Measurements from ENCODE around the gene CHRNG.

CHRNG gene, protein sequence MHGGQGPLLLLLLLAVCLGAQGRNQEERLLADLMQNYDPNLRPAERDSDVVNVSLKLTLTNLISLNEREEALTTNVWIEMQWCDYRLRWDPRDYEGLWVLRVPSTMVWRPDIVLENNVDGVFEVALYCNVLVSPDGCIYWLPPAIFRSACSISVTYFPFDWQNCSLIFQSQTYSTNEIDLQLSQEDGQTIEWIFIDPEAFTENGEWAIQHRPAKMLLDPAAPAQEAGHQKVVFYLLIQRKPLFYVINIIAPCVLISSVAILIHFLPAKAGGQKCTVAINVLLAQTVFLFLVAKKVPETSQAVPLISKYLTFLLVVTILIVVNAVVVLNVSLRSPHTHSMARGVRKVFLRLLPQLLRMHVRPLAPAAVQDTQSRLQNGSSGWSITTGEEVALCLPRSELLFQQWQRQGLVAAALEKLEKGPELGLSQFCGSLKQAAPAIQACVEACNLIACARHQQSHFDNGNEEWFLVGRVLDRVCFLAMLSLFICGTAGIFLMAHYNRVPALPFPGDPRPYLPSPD

GRCh38 chr2:232539298-232540231, at the start of gene CHRNG:
TSS of gene CHRNG (plus strand) at chr2:232539692. CDS start at chr2:232539748, 56 bp downstream.
- H3K4me3 ChIP-seq (ENCODE audit: low read depth, low read length) = no peak within 1 kb of the TSS
- CTCF ChIA-PET = interaction anchor here (0.6 kb wide), 3 partner anchors 22 to 638 kb away, joined by 3 to 5 read pairs (median 4); no protein-coding TSS in a partner anchor
- H3K4me1 ChIP-seq (ENCODE audit: control insufficient read depth, insufficient read depth, low read length) = no peaks in the 10 kb centered on the region
- H3K27ac ChIP-seq (ENCODE audit: extremely low read depth, low read depth, low read length) = no peak within 1 kb of the TSS
- H3K36me3 ChIP-seq (ENCODE audit: control insufficient read depth in 2 of 2, insufficient read depth in 1 of 2, low read length in 2 of 2) = peaks cover 0 to 5% of the 10 kb centered on the region in 2 experiments; a peak in 1 of 3 replicates
- POLR2A ChIA-PET = no interaction called here
- no peaks in the 10 kb centered on the region for H3K9me3 ChIP-seq (ENCODE audit: control insufficient read depth, insufficient read depth, low read depth, low read length)
- TF ChIP-seq ZNF704 (tag by site-specific recombination; IDR thresholded peaks at IDR 0.05) (no peak), ZNF221 (tag by site-specific recombination; IDR thresholded peaks at IDR 0.05; ENCODE audit: borderline replicate concordance) (no peak), SCRT1 (tag by site-specific recombination; IDR thresholded peaks at IDR 0.05; ENCODE audit: borderline replicate concordance) (no peak), ZNF132 (tag by site-specific recombination; IDR thresholded peaks at IDR 0.05; ENCODE audit: borderline replicate concordance) (no peak), ZBTB44 (tag by site-specific recombination; IDR thresholded peaks at IDR 0.05) (no peak), OVOL3 (tag by site-specific recombination; IDR thresholded peaks at IDR 0.05) (no peak), ZNF146 (tag by site-specific recombination; IDR thresholded peaks at IDR 0.05) (no peak), ZBTB1 (tag by site-specific recombination; IDR thresholded peaks at IDR 0.05) (no peak), ZNF785 (tag by site-specific recombination; IDR thresholded peaks at IDR 0.05) (no peak), ZNF341 (tag by site-specific recombination; IDR thresholded peaks at IDR 0.05; ENCODE audit: low read depth) (no peak), ZNF335 (tag by site-specific recombination; conservative IDR thresholded peaks at IDR 0.05) (no peak), ZNF426 (tag by site-specific recombination; IDR thresholded peaks at IDR 0.05) (no peak), SALL2 (tag by site-specific recombination; IDR thresholded peaks at IDR 0.05; ENCODE audit: borderline replicate concordance) (no peak), ZNF449 (tag by site-specific recombination; IDR thresholded peaks at IDR 0.05) (peak; percentile 88), HOXC10 (CRISPR knock-in tag; IDR thresholded peaks at IDR 0.05) (no peak), SP2 (tag by site-specific recombination; IDR thresholded peaks at IDR 0.05) (no peak), ZNF600 (tag by site-specific recombination; IDR thresholded peaks at IDR 0.05) (peak; percentile 40; the same call in 1 of the 2 replicates), ZNF596 (tag by site-specific recombination; IDR thresholded peaks at IDR 0.05) (no peak), ZNF138 (tag by site-specific recombination; IDR thresholded peaks at IDR 0.05; ENCODE audit: borderline replicate concordance) (no peak), ZNF16 (tag by site-specific recombination; IDR thresholded peaks at IDR 0.05; ENCODE audit: low read depth) (no peak), ZNF140 (tag by site-specific recombination; IDR thresholded peaks at IDR 0.05) (no peak)
- TF ChIP-seq, protein P1, sequence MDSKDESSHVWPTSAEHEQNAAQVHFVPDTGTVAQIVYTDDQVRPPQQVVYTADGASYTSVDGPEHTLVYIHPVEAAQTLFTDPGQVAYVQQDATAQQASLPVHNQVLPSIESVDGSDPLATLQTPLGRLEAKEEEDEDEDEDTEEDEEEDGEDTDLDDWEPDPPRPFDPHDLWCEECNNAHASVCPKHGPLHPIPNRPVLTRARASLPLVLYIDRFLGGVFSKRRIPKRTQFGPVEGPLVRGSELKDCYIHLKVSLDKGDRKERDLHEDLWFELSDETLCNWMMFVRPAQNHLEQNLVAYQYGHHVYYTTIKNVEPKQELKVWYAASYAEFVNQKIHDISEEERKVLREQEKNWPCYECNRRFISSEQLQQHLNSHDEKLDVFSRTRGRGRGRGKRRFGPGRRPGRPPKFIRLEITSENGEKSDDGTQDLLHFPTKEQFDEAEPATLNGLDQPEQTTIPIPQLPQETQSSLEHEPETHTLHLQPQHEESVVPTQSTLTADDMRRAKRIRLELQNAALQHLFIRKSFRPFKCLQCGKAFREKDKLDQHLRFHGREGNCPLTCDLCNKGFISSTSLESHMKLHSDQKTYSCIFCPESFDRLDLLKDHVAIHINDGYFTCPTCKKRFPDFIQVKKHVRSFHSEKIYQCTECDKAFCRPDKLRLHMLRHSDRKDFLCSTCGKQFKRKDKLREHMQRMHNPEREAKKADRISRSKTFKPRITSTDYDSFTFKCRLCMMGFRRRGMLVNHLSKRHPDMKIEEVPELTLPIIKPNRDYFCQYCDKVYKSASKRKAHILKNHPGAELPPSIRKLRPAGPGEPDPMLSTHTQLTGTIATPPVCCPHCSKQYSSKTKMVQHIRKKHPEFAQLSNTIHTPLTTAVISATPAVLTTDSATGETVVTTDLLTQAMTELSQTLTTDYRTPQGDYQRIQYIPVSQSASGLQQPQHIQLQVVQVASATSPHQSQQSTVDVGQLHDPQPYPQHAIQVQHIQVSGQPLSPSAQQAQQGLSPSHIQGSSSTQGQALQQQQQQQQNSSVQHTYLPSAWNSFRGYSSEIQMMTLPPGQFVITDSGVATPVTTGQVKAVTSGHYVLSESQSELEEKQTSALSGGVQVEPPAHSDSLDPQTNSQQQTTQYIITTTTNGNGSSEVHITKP (tag by site-specific recombination; IDR thresholded peaks at IDR 0.05) = 0 out of 2 replicates have a peak, but pooled peaks have one; percentile 11
- TF ChIP-seq, protein P2, sequence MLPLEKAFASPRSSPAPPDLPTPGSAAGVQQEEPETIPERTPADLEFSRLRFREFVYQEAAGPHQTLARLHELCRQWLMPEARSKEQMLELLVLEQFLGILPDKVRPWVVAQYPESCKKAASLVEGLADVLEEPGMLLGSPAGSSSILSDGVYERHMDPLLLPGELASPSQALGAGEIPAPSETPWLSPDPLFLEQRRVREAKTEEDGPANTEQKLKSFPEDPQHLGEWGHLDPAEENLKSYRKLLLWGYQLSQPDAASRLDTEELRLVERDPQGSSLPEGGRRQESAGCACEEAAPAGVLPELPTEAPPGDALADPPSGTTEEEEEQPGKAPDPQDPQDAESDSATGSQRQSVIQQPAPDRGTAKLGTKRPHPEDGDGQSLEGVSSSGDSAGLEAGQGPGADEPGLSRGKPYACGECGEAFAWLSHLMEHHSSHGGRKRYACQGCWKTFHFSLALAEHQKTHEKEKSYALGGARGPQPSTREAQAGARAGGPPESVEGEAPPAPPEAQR (tag by site-specific recombination; IDR thresholded peaks at IDR 0.05) = no peak
